Hair follicle dermal papilla cell (primary cell): ENCODE data around the gene C21orf91. TPM values are rescaled to one million over a fixed set of nuclear protein-coding genes. Genes with fewer than 3 reads are reported as not detected.

Experiments
- total RNA-seq: library from RNA; depleted of rRNA; stranded (reverse); fragments of >200 nt; gene quantifications from 2 replicates; pipeline ENCODE4 v1.2.3, GENCODE V29; 2012

Gene C21orf91
- 5.1 and 9.1 TPM in 2 replicates for total RNA-seq

DNA sequence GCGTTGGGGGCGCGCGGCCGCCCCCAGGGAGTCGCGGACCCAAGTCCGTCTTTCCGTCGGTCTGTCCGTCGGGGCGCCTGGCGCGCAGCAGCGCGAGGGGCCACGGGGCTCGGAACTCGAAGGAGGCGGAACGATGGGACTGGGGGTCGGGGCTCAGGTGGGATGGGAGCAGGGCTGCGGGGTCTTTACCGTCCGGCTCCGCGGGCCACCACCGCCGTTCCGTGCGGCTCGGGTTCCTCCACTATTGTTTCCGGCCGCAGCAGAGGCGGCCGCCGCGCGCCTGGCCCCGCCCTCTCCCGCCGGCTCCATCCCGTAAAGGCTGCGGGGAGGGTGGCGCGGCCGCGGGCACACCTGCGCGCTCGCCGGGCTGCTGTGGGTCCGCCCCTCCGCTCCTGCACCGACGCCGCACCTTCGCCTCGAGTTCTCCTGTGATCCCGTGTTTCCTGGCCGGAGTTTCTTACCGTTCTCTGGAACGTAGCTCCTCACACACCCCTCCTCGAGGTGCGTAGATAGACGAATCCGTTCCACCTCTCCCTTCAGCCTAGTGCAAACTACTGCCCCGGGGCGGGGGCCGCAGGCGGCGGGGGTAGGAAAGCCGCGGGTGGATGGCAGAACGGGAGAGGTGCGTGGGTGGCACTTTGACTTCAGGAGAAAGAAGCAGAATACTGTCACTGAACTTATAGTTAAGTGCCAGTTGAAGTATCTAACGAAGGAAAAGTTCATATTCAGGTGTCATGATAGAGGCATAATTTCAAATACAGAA, at the start of gene C21orf91:
Gene C21orf91, minus strand, starts transcription at position 243 of the 763 bp plus-strand sequence. CDS start 1,038 bp downstream, outside the sequence.

Other genes starting within 250 kb of the C21orf91 start
- gene BTG3, start 206.5 kb downstream of the C21orf91 start, total RNA-seq = 22.0 and 26.6 TPM in 2 replicates